ENCODE results near the gene FLT3LG.

DNA sequence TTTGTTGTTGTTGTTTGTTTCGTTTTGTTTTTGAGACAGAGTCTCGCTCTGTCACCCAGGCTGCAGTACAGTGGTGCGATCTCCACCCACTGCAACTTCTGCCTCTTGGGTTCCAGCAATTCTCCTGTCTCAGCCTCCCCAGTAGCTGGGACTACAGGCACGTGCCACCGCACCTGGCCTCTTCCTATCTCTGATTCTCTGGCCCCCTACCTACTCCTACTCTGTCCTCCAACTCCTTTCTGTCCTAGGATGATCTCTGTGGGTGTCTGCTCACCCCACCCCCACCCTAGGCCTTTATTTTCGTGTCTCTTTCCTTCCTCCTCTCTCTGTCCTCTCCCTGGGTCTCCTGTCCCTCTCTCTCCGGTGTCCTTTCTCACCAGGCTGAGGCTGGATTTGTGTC is 23.6 kb upstream of the FLT3LG start:
- TF ChIP-seq CTCF (conservative IDR thresholded peaks at IDR 0.05), result no peak
- no peak for TF ChIP-seq EZH2 (IDR thresholded peaks at IDR 0.05; ENCODE audit: low read depth)
